Cardiac muscle cell (in vitro differentiated cells and primary cell): ENCODE data around the gene SND1. TPM values are rescaled to one million over a fixed set of nuclear protein-coding genes. Genes with fewer than 3 reads are reported as not detected.

ENCODE experiments used
- DNase-seq, 2 donors: peaks; one replicate each; pipeline versions ENCODE4 v3.0.0 to v3.0.0-alpha.2; 2010 to 2017; ENCODE audit warnings: low read depth in 1 of 2, low spot score in 1 of 2
- H3K27ac ChIP-seq: fragments of 200-600 bp; sonication (generic); 2 replicates; pipeline ENCODE4 v1.5.1; 2016
- H3K27me3 ChIP-seq: fragments of 200-600 bp; sonication (generic); 2 replicates; pipeline ENCODE4 v1.6.0; 2016; ENCODE audit warnings: control low read depth
- H3K36me3 ChIP-seq: fragments of 200-600 bp; sonication (generic); 2 replicates; pipeline ENCODE4 v1.5.1; 2016; ENCODE audit warnings: control low read depth
- H3K4me1 ChIP-seq: fragments of 200-600 bp; sonication (generic); 2 replicates; pipeline ENCODE4 v1.8.1; 2017; ENCODE audit warnings: low read depth, mild to moderate bottlenecking, mixed run types
- H3K4me3 ChIP-seq: fragments of 200-600 bp; sonication (generic); 2 replicates; pipeline ENCODE4 v1.5.1; 2016; ENCODE audit warnings: mild to moderate bottlenecking
- H3K9me3 ChIP-seq: fragments of 200-600 bp; sonication (generic); 2 replicates; pipeline ENCODE4 v1.5.1; 2017; ENCODE audit warnings: low read depth, mild to moderate bottlenecking, control low read depth
- CTCF ChIP-seq: IDR thresholded peaks from 2 replicates; pipeline ENCODE4 v1.5.1; 2012; ENCODE audit warnings: low read depth, mild to moderate bottlenecking, low read length
- polyA plus RNA-seq: library from polyadenylated mRNA; unstranded; fragments of >200 nt; fragmentation: Nextera tagmentation; extraction: Ambion mirVana; gene quantifications from 2 replicates; pipeline ENCODE4 v1.2.1, GENCODE V29; 2016
- total RNA-seq: library from RNA; depleted of rRNA; stranded (reverse); fragments of >200 nt; gene quantifications from 2 replicates; pipeline ENCODE4 v1.2.3, GENCODE V29; 2016

The SND1 gene
- total and polyA plus RNA-seq, 2 experiments from 2014 or later, result 114 to 172 TPM

DNA sequence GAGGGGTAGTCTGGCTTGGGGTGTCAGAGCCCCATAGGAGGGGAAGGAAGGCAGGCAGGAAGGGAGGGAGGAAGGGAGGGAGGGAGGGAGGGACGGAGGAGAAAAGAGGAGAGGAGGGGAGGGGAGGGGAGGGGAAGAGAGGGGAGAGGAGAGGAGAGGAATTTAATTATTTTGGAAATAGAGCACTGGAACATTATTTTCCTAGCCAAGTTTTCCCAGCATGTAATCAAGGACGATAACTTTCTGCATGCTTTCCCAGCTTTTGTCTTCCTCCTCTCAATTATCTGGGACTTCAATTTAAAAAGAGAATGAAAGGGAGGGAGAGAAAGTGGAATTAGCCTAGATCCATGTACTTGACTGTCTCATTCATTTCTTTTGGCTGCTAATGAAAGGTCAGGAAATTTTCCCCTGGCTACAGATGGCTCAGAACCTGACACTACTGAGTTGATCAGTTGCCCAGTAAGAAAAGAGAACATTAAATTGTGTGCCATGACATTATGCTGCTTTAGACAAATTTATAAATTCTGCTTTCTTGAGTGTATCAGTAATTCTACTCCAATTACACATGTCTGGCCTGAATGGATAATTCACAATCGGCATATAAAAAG is 230.4 kb downstream of the SND1 start:
- Histone ChIP-seq H3K9me3 (no peaks in the 10 kb centered on the region), H3K27me3 (no peaks in the 10 kb centered on the region), H3K36me3 (no peaks in the 10 kb centered on the region)

GRCh38 chr7:127884066-127884559 is 232.1 kb downstream of the SND1 start:
- Histone ChIP-seq H3K9me3 (no peaks in the 10 kb centered on the region), H3K36me3 (no peaks in the 10 kb centered on the region), H3K4me3 (no peak overlapping the region), H3K27ac (peak overlapping the region; percentile 86), H3K27me3 (no peaks in the 10 kb centered on the region), H3K4me1 (peaks cover 58% of the 10 kb centered on the region)
- DNase-seq, result no peak
- peak; percentile 10 for TF ChIP-seq CTCF

More for the DNA sequence above, 230.4 kb downstream of the SND1 start:
- Histone ChIP-seq H3K4me1 (peaks cover 42% of the 10 kb centered on the region), H3K27ac (no peak overlapping the region), H3K4me3 (no peak overlapping the region)
- TF ChIP-seq CTCF, result no peak
- no peak for DNase-seq

- no peak for TF ChIP-seq CTCF
- peaks cover 68% of the 10 kb centered on the region for H3K4me1 ChIP-seq
- peak overlapping the region; percentile 5 for H3K4me3 ChIP-seq
- H3K36me3 ChIP-seq, result no peaks in the 10 kb centered on the region
- DNase-seq, result no peak
- peak overlapping the region; percentile 86 for H3K27ac ChIP-seq
- H3K27me3 ChIP-seq, result no peaks in the 10 kb centered on the region
- no peaks in the 10 kb centered on the region for H3K9me3 ChIP-seq
These were observed 233.3 kb downstream of the SND1 start for GRCh38 chr7:127885222-127885772.

DNA sequence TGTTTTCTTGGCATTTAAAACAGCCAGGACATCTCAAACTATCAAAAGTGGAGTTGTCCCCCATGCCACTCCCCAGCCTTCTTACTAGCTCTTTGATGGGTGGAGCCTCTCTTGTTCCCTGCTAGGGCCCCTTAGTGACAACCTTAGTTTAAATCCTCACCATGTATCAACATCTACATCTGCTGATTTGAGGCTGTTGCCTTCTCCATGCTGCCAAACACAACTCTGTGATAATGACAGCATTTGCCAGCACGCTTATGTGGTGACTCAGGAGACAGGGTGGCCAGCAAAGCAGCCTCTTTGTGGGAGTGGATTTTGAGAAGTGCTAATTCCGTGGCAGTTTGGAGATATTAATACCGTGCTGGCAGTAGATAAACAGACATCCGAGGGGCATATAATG is 233.8 kb downstream of the SND1 start:
- Histone ChIP-seq H3K27me3 (no peaks in the 10 kb centered on the region), H3K36me3 (no peaks in the 10 kb centered on the region), H3K4me3 (peak overlapping the region; percentile 5), H3K4me1 (peaks cover 73% of the 10 kb centered on the region), H3K27ac (peak overlapping the region; percentile 86), H3K9me3 (no peaks in the 10 kb centered on the region)
- no peak for TF ChIP-seq CTCF
- peak in 1 of 2 donors; percentile 71 for DNase-seq

DNA sequence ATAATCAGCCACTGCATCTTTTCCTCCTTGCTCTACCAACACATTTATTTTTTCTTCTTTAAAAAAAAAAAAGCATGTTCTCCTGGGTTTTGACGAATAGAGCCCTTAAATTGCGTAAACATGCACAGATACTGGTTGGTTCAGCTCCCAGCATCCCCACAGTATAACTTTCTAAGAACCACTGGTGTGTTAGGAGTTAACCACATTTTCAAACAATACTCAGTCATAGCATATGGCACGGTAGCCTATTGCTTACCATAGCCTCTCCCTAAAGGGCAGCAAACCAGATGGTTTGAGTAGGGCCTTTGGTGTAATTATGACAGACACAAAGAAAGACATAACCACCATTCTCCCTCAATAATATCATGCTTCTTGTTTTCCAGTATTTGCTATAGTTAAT is 234.3 kb downstream of the SND1 start:
- Histone ChIP-seq H3K9me3 (no peaks in the 10 kb centered on the region), H3K4me1 (peaks cover 73% of the 10 kb centered on the region), H3K4me3 (no peak overlapping the region), H3K36me3 (no peaks in the 10 kb centered on the region), H3K27me3 (no peaks in the 10 kb centered on the region), H3K27ac (peak overlapping the region; percentile 86)
- DNase-seq, result peak in 1 of 2 donors; percentile 60
- no peak for TF ChIP-seq CTCF
